ENCODE results near the gene WWOX. TPM values are rescaled to one million over a fixed set of nuclear protein-coding genes. Genes with fewer than 3 reads are reported as not detected.

WWOX gene
- total RNA-seq, 2 donors from 2014 or later = 30.0 to 35.4 TPM

- Histone ChIP-seq H3K9me3 (ENCODE audit: control insufficient read depth, low read length) (no peaks in the 10 kb centered on the region), H3K9ac (ENCODE audit: extremely low read depth, low read length, poor library complexity, severe bottlenecking) (no peak overlapping the region), H3K27ac (ENCODE audit: low read depth, low read length) (peak overlapping the region; percentile 31), H3K4me3 (ENCODE audit: low read length) (no peak overlapping the region), H3K27me3 (ENCODE audit: control insufficient read depth, insufficient read depth, low read length, poor library complexity, severe bottlenecking) (no peaks in the 10 kb centered on the region), H3K4me1 (ENCODE audit: control insufficient read depth, insufficient read depth, low read length) (peaks cover 21% of the 10 kb centered on the region), H3K36me3 (ENCODE audit: control insufficient read depth, insufficient read depth, low read length) (peaks cover 14% of the 10 kb centered on the region)
- WGBS, 2 experiments (ENCODE audit: insufficient coverage in 1 of 2, insufficient read length in 1 of 2) = 54 to 71% methylated on average over 5 to 6 of the region's 6 CpGs
- Mint-ChIP-seq H3K27ac (no peak overlapping the region), H3K36me3 (ENCODE audit: low read depth) (no peaks in the 10 kb centered on the region), H3K9me3 (no peaks in the 10 kb centered on the region), H3K4me3 (no peak overlapping the region), H3K27me3 (ENCODE audit: insufficient read depth) (no peaks in the 10 kb centered on the region), H3K4me1 (peaks cover 37% of the 10 kb centered on the region)
- no peak for DNase-seq
- TF ChIP-seq CTCF (conservative IDR thresholded peaks at IDR 0.05) = no peak
Measured at GRCh38 chr16:78325468-78326352, 226.3 kb downstream of the WWOX start.

DNA sequence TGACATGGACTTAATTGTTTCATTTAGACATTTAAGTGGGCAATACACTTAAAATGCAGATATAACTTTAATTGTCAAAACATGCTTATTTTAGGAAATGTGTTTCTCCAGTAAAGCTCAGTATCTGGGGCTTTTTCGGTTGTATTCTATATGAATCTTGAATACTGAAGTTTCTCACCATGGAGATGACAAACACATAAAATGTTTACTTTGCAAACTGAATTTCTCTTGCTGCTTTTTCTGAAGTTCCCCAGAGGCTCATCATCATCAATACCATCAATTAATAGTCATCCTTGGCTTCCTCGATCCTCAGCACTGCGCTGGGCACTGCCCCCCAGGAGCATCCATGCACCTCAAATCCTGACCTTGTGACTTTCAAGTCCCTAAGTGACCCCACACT is 227.3 kb downstream of the WWOX start:
- no peak overlapping the region for H3K27ac Mint-ChIP-seq
- peaks cover 14% of the 10 kb centered on the region for H3K36me3 ChIP-seq (ENCODE audit: control insufficient read depth, insufficient read depth, low read length)
- H3K27me3 Mint-ChIP-seq (ENCODE audit: insufficient read depth) = no peaks in the 10 kb centered on the region
- H3K27me3 ChIP-seq (ENCODE audit: control insufficient read depth, insufficient read depth, low read length, poor library complexity, severe bottlenecking) = no peaks in the 10 kb centered on the region
- peaks cover 34% of the 10 kb centered on the region for H3K4me1 Mint-ChIP-seq
- WGBS, 2 experiments (ENCODE audit: insufficient coverage in 1 of 2, insufficient read length in 1 of 2) = 94 to 100% methylated on average over 1 to 3 of the region's 3 CpGs
- no peak overlapping the region for H3K27ac ChIP-seq (ENCODE audit: low read depth, low read length)
- no peaks in the 10 kb centered on the region for H3K36me3 Mint-ChIP-seq (ENCODE audit: low read depth)
- no peaks in the 10 kb centered on the region for H3K9me3 ChIP-seq (ENCODE audit: control insufficient read depth, low read length)
- H3K4me3 ChIP-seq (ENCODE audit: low read length) = no peak overlapping the region
- no peak overlapping the region for H3K4me3 Mint-ChIP-seq
- H3K9me3 Mint-ChIP-seq = no peaks in the 10 kb centered on the region
- H3K4me1 ChIP-seq (ENCODE audit: control insufficient read depth, insufficient read depth, low read length) = peaks cover 14% of the 10 kb centered on the region
- H3K9ac ChIP-seq (ENCODE audit: extremely low read depth, low read length, poor library complexity, severe bottlenecking) = no peak overlapping the region
- no peak for DNase-seq
- no peak for TF ChIP-seq CTCF (conservative IDR thresholded peaks at IDR 0.05)

DNA sequence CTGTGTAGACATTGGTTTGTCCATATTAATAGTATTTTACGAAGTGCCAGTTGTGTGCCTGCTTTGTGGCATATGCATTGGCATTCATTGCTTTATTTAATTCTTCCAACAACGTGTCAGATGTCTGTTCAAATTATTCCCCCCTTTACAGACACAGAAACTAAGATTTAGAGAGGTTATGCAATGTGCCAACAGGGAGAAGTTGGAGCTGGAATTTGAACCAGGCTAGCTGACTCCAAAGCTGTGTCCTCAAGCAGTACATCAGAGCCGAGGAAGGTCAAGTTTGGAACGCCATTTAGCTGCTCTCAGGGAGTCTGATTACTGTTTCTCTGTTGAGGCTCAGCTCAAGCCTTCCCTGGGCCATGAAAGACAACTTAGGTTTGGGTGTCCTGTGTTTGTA is 232.3 kb downstream of the WWOX start:
- no peaks in the 10 kb centered on the region for H3K27me3 Mint-ChIP-seq (ENCODE audit: insufficient read depth)
- no peak overlapping the region for H3K4me3 Mint-ChIP-seq
- H3K9me3 Mint-ChIP-seq = no peaks in the 10 kb centered on the region
- H3K27me3 ChIP-seq (ENCODE audit: control insufficient read depth, insufficient read depth, low read length, poor library complexity, severe bottlenecking) = no peaks in the 10 kb centered on the region
- no peak overlapping the region for H3K27ac ChIP-seq (ENCODE audit: low read depth, low read length)
- 80 to 91% methylated on average over 1 to 4 of the region's 4 CpGs for WGBS, 2 experiments (ENCODE audit: insufficient coverage in 1 of 2, insufficient read length in 1 of 2)
- no peak overlapping the region for H3K9ac ChIP-seq (ENCODE audit: extremely low read depth, low read length, poor library complexity, severe bottlenecking)
- H3K4me1 Mint-ChIP-seq = peaks cover 18% of the 10 kb centered on the region
- peak; percentile 38 for DNase-seq
- peaks cover 2% of the 10 kb centered on the region for H3K36me3 Mint-ChIP-seq (ENCODE audit: low read depth)
- no peaks in the 10 kb centered on the region for H3K4me1 ChIP-seq (ENCODE audit: control insufficient read depth, insufficient read depth, low read length)
- no peak overlapping the region for H3K4me3 ChIP-seq (ENCODE audit: low read length)
- H3K27ac Mint-ChIP-seq = peak overlapping the region; percentile 19
- TF ChIP-seq CTCF (conservative IDR thresholded peaks at IDR 0.05) = no peak
- H3K36me3 ChIP-seq (ENCODE audit: control insufficient read depth, insufficient read depth, low read length) = peaks cover 27% of the 10 kb centered on the region
- H3K9me3 ChIP-seq (ENCODE audit: control insufficient read depth, low read length) = no peaks in the 10 kb centered on the region

Data from endodermal cell (in vitro differentiated cells).